GM18526 (cell line): ENCODE data around the gene TAF4.

ENCODE experiments used
- POLR2A ChIP-seq: IDR thresholded peaks from 3 replicates; pipeline ENCODE4 v1.6.1; 2011; ENCODE audit not compliant: insufficient read length; ENCODE audit errors: extremely low read depth

TAF4 gene

GRCh38 chr20:62043131-62043914 is 22.4 kb downstream of the TAF4 start:
- no peak for TF ChIP-seq POLR2A

GRCh38 chr20:62042025-62042820 is 23.5 kb downstream of the TAF4 start:
- no peak for TF ChIP-seq POLR2A

- TF ChIP-seq POLR2A = no peak
Observed at GRCh38 chr20:62040933-62041332, 24.7 kb downstream of the TAF4 start.

- no peak for TF ChIP-seq POLR2A
Observed at GRCh38 chr20:62040381-62040922, 25.2 kb downstream of the TAF4 start.

GRCh38 chr20:62039738-62040137 is 25.9 kb downstream of the TAF4 start:
- TF ChIP-seq POLR2A = no peak

GRCh38 chr20:62032609-62033368 is 32.9 kb downstream of the TAF4 start:
- no peak for TF ChIP-seq POLR2A

GRCh38 chr20:62031462-62032092 is 34.1 kb downstream of the TAF4 start:
- no peak for TF ChIP-seq POLR2A

GRCh38 chr20:62030834-62031434 is 34.7 kb downstream of the TAF4 start:
- TF ChIP-seq POLR2A = no peak

GRCh38 chr20:62030357-62030756 is 35.3 kb downstream of the TAF4 start:
- no peak for TF ChIP-seq POLR2A

- TF ChIP-seq POLR2A = no peak
Observed at GRCh38 chr20:62029949-62030348, 35.7 kb downstream of the TAF4 start.

- no peak for TF ChIP-seq POLR2A
Observed at GRCh38 chr20:62029296-62029695, 36.4 kb downstream of the TAF4 start.

GRCh38 chr20:62028384-62028783 is 37.3 kb downstream of the TAF4 start:
- TF ChIP-seq POLR2A = no peak

- TF ChIP-seq POLR2A = no peak
Observed at GRCh38 chr20:62027698-62028321, 37.9 kb downstream of the TAF4 start.

- no peak for TF ChIP-seq POLR2A
Observed at GRCh38 chr20:62027116-62027515, 38.6 kb downstream of the TAF4 start.
